GM04504 (cell line): Measurements from ENCODE around the gene SPATA19.

Source experiments
- DNase-seq: peaks from one replicate; pipeline ENCODE4 v3.0.0-alpha.2; 2012; ENCODE audit warnings: low read depth

Gene SPATA19

DNA sequence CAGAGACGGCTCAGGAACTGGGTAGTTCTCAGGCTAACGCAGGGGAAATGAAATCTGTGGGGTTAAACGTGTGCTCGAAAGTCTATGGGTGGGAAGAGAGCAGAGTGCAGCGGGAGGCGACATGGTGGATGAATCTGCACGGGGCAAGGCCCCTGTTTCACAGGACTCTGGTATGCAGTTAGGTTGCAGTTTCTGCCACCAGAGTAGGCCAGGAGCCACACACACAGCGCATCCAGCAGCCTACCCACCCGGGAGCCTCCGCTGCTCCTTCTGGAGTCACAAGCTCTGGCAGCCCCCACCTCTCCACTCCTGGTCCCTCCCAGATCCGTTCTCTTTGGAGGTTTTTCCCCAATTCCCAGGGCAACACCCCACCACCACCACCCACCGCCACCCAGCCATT is 27.0 kb downstream of the SPATA19 start:
- no peak for DNase-seq

DNA sequence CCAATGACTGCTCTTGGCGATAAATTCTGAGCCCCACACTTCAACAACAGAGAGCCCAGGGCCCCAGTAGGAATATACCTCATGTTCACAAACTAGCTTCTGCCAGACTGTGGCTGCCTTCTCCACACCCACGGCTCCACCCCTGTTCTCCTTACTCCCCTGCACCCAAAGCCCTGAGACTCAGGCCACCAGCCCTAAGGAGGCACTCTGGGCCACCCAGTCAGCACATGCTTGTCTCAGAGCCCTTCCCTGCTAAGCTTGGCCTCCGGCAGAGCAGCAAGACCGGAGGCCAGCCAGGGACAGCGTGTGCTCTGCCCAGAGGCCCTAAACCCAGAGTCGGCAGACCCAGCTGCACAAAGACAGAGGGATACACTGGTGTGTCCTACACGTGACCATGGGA is 27.9 kb downstream of the SPATA19 start:
- no peak for DNase-seq

DNA sequence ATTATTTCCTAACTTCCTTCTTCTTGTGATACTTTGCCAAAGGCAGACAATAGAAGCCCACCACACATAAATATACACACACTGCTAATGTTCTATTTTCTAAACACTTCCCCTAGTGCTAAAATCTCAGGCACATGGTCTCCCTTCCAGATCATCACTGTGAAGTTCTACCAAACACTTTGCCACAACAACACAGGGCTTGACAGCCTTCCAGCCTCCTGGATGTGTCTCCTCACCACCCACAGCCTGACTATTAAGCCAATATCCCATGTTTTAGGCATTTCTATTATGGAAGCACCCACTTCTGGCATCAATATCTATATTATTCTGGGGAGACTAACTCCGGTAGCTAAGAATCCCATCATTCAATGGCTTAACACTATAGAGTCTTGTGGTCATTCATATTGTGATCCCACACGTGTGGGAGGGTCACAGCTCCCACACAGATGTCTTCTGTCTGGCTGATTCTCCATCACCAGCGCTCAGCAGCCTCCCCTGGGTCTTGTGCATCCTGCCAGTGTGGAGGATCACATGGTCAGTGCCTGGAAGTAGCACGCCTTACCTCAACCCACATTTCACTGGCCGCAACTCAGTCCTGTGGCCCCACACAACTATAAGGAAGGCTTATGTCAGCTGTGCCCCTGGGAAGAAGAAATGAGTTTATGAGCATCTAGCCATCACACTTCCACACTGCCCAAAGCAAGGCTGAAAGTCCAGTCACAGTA is 29.0 kb downstream of the SPATA19 start:
- DNase-seq, result no peak

DNA sequence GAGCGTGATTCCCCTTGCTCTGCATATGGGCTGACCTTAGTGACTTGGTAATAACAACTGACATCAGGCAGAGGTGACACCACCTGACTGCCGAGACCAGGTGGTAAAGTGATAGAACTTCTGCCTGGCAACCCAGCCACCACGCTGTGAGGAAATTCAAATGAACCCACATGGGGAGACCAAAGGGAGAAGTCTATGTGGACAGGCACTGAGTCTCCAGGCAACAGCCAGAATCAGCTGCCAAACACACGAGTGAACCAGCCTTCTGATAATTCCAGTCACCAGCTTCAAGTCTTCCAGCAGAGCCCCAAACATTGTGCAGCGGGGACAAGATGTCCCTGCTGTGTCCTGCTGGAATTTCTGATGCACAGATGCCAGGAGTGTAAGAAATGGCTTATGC is 29.7 kb downstream of the SPATA19 start:
- DNase-seq, result no peak

DNA sequence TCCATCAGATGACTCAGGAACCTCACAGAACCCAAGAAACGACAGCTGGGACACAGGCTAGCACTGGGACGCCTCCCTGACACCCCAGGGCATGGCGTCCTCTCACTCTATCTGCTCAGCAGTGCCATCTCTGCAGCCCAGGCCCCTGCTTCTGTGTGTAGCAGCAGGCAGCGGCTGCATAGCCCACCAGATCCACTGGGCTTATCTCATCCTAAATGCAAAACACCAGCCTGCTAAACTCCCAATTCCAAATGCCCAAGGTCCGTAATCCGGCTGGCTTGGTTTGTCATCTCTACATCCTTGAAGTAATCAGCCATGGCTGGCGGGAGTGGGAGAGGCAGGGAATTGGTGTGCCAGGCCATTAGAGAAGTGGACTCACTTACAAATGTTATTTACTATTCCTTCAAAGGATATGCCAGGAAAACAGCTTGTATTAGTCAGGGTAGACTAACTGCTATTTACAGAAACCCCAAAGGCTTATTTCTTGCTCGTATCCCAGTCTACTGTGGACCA is 30.7 kb downstream of the SPATA19 start:
- no peak for DNase-seq

DNA sequence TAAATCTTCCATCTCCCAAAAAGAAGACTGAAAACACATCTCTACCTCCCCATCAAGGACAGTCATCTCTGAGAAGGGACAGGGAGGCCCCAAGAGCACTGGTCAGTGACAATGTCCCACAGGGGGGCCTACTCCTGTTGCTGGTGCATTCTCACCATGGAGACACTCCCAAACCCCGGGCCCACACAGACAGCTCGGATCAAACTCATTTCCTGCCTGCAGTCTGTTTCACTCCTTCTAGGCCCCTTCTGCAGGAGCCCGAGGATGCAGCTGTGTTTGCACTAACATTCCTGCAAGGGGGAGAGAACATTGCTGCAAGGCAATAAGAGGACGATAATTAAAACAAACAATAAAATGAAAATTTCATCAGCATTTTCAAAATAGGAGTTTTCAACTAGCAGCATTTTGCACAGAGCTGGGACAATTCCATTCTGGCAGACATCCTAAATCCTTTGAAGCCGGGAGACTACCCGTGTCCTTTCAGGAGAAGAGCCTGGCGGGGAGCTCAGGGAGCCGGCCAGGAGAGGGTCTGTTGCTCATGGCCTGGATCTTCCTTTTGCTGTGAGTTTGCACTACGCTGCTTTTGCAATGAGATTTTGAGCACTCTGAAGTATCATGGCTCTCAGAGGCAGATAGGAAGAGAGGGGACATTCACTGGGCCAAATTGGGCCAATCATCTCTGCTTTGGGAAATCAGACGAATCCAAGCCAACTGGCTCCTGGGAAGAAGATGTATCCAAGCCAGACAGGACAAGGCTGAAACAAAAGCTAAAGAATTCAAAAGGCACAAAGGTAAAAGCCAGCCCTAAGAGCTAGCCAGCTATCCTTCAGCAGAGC is 33.2 kb downstream of the SPATA19 start:
- no peak for DNase-seq

DNA sequence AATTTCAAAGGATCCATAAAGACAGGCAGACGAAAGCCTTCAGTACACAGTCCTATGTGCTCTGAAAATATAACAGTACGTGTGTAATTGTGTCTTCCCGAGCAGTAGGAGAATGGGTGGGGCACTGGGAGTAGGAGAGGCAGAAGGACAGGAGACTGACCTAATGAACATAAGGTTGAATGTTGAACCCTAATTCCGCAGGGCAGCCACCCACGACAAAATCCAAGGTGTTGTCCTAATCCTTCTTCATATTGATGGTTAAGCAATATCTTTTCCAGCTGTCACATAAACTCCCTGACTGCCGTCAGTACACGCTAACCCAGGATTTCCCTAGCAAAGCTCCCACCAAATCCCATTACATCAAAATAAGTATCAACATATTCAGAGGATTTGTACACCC is 34.5 kb downstream of the SPATA19 start:
- no peak for DNase-seq

DNA sequence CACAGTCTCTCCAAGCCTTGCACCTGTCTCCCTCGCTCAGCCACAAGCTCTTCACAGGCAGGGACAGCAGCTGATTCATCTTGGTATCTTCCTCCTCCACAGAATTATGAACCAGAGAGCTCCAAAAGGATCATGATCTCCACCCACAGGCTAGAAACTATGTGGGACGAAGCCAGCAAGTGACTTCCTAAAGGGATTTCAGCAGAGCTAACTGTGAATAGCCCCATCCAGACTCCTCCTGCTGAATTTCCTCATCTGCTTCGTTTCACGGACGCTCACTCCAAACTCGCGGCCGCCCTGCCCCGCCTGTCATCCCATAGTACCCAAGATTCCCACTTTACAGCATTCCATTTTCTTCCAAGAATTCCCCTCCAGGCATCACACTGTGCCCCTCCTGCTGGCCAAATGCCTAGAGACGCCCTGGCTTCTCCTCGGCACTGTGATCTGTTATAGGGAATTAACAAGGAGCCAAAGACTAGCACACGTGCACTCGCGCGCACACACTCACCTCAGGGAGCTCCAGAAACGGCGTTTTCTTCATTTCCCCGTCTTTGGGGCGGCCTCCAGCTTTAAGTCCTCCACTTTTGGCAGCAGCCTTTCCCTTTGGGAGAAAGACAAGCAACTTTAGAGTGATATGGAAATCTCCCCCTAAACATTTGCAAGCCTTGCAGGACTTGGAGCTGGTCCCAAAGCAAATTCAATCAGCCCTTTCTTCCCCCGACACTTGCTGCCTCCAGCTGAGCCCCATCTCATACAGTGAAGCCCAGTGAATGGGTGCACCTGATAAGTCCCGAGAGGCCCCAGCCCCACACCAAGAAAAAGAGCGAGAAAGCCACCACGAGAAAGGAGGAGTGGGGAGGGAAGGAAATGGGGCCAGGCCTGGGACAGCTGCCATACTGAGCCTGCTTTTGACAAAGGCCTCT is 35.5 kb downstream of the SPATA19 start:
- DNase-seq, result no peak

DNA sequence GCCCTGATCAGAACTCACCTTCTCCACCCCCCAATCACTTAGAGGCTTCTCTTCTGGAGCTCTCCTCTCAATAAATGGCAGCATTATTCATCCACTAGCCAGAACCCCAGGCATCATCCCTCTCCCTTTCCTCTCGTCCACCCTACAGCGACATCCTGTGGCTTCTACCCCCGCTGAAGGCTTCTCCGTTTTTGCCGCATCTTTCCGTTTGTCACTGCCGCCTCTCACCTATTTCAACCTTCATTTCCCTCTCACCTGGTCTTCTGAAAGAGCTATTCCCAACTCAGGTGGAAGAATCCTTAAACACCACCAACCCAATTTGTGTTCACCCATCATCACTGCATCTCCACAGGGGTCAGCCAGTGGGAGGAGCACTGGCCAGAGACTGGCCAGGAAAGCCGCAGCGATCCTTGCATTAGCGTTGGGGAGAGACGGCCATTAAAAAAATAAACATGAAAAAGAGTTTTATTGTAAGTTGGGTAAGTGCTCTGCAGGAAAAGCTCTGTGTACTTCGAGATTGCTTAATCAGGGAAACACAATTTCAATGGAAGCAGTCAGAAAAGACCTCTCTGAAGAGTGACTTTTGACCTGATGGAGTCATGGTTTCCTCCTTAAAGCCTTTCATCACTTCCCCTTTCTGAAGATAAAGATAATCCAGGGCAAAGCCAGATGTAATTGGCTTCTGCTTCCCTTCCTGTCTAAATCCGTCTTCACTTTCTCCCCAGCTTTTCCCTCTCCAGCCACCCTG is 36.7 kb downstream of the SPATA19 start:
- DNase-seq, result no peak

DNA sequence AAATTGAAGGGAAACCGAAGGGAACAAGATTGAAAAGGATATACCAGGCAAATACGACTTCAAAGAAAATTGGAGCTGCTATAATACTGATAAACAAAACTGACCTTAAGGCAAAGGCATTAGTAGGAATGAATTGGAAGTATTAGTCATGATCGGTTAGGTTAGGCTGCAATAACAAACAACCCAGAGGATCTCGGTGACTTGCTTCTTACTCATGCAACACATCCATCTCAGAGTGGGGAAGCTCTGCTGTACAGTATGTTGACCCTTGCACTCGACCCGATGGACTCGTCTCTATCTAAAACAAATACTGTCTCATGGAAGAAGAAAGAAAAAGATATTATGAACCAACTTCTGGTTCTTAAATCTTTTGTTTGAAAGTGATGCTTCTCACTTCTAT is 42.3 kb downstream of the SPATA19 start:
- DNase-seq, result no peak

DNA sequence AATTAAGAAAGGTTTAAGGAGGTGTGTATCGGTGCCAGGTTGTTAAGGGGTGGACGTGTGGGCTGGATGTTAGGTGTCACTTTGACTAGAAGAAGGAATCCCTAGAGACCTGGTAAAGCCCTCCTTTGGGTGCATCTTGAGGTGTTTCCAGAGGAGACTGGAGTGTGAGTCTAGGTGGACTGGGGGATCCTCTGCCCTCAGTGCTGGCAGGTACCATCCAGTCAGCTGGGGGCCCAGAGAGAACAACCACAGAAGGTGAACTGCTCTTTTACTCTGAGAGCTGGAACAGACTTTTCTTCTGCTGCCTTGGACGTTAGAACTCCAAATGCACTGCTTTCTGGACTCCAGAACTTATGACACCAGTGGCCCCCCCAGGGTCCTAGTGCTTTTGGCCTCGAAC is 44.0 kb downstream of the SPATA19 start:
- DNase-seq, result no peak

DNA sequence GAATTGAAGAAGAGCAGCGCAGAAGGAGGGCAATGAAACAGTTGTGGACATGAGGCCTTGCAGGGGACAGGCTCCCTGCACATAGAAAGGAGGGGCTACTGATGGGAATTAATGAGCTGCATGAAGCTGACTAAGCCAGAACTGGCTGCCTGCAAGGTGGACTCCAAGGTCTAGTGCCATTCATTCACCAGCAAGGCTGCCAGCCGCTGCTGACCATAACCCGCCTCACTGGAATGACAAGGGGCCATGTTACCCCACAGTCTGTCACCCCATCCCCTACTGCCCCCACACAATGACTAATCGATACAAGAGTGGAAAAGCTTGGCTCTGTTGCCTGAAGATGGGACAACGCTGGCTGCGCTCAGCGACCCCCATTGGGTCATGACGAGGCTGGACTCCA is 44.6 kb downstream of the SPATA19 start:
- no peak for DNase-seq

DNA sequence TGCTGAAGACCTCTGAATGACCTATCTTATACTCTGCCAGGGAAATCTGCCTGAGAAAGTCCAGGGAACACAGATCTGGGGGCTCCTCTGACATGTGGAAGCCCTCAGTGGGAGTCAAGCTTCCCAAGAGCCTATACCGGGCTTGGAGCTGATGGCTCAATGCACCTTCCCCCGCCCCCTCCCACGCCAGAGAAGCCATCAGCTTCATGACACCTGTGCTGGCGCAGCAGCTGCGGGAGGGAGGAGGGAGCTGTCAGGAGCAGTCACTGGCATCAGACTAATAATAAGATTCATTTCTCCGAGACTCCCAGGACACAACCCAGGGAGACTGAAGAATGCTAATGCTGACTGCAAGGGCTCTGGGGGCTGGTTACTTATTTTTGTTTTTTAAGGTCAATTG is 47.8 kb downstream of the SPATA19 start:
- no peak for DNase-seq

DNA sequence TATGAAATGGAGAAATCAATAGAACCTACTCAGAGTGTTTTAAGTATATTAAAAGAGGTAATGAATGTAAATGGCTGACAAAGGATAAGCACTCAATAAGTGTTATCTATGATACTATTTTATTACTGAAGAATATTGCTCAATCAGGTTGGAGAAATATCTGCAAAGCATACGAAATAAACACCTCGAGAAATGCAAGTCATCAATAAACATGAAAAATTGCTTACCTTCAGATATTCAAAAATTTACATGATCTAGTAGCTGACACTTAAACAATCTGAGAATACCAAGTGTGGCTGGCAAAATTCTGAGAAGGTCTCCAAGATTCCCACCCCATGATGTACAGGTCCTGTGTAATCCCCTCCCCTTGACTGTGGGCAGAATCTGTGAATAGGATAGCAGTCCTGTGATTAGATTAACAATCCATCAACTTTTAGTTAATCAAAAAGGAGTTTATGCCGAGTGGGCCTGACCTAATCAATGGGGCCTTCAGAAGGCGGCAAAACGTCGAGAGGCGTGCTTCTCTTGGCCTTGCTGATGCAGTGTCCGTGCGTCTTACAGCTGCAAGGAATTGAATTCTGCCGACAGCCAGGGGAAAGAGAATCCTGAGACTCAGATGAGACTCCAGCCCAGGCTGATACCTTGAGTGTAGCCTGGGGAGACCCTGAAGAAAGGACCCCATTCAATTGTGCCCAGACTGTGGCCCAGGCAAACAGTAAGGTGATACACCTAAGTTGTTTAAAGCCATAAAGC is 49.1 kb downstream of the SPATA19 start:
- no peak for DNase-seq

DNA sequence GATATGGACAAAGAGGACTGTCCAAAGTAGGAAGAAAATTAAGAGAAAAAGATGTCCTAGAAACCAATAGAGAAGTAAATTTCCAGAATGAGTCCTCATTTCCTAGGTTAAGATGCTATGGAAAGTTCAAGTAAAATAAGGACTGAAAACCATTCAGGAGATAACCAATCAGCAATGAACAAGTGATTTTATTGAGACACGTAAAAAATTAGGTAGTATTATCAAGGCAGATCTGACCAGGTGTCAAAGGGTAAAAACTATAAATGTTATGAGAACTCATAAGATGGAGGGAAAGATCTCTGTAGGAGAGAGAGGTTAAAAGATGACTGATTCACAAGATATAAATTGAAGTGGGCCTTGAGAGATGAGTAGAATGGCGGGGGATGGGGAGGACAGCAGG is 50.2 kb downstream of the SPATA19 start:
- DNase-seq, result no peak

DNA sequence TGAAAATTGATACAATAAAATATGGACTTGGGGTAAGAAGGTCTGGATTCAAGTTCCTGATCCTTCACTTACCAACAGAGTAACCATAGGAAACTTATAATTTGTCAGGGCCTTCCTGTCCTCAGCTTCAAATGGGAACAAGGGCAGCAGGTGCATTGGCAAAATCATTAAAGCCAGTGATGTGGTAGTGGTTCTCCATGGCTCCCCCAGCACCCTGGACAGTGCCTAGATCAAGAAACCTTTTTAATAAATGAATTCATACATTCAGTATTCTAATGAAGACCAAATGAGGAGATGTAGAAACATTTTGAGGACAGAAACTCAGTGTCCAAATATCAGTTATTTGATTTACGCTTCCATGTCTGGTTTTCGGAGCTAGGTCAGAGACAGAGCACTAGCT is 51.1 kb downstream of the SPATA19 start:
- no peak for DNase-seq

DNA sequence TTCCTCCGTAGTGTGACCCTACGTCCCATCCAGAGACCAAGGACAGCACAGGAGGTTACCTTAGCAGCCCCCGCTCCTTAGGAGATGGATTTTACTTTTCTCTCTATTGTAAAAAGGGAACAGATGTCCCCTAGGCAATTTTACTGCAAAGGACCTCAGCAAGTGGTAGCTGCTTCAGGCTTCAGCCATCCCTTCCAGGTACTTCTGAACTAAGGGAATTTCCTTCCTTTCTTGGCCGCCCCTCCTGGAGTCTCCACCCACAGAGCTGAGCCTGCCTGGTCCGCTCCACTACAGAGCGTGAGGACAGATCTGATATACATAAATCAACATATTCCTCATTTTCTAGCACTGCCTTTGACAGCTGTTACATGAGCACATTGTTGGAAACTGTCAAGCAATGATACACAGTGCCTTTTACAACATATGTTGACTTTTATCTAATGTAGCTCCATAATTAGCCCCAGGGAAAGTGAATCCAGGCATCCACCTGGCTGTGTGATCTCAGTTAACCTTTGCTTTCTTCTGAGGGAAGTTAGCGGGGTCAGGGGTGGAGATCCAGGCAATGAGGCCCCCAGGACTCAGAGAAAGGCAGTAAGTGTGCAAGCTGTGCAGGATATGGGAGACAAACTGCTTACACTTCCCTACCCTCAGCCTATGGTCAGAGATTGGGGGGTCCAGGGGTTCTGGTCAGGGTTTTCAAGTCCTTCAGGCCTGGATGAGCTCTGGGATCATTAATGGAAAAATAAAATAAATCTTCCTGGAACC is 51.9 kb downstream of the SPATA19 start:
- no peak for DNase-seq

DNA sequence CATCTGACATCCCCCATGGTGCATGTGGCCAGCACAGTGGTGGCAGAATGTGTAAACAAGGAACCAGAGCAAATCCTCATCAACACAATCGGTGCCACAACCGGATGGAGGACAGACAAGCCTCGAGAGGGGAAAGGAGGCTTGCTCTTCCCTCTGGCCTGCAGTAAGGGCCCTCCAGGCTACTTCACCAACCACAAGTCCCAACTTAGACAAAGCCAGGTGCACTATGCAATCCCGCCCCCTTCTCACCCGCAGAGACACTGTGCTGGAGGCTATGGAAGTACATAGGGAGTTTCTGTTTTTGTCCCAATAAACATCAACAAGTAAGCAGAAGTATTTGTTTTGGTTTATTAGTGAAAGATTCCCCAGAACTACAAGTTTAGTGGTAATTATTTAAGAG is 54.3 kb downstream of the SPATA19 start:
- DNase-seq, result no peak
